ENCODE data around the gene CAPZA3.

CAPZA3 gene

DNA sequence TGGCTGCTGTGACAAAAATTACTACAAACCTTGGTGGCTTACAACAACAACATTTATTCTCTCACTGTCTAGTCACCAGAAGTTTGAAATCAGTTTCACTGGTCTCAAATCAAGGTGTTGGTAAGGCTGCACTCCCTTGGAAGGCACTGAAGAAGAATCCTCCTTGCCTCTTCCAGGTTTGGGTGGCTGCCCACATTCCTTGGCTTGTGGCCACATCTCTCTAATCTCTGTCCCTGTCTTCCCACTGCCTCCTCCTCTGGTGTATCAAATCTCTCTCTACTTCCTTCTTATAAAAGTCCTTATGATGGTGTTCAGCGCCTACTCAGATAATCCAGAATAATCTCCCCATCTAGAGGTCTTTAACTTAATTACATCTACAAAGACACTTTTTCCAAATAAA, 31.1 kb upstream of the CAPZA3 start:
- TF ChIP-seq, protein P1, sequence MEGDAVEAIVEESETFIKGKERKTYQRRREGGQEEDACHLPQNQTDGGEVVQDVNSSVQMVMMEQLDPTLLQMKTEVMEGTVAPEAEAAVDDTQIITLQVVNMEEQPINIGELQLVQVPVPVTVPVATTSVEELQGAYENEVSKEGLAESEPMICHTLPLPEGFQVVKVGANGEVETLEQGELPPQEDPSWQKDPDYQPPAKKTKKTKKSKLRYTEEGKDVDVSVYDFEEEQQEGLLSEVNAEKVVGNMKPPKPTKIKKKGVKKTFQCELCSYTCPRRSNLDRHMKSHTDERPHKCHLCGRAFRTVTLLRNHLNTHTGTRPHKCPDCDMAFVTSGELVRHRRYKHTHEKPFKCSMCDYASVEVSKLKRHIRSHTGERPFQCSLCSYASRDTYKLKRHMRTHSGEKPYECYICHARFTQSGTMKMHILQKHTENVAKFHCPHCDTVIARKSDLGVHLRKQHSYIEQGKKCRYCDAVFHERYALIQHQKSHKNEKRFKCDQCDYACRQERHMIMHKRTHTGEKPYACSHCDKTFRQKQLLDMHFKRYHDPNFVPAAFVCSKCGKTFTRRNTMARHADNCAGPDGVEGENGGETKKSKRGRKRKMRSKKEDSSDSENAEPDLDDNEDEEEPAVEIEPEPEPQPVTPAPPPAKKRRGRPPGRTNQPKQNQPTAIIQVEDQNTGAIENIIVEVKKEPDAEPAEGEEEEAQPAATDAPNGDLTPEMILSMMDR (conservative IDR thresholded peaks at IDR 0.05) = no peak
- H3K27ac ChIP-seq = no peak overlapping the region

GRCh38 chr12:18716236-18716635, 21.7 kb upstream of the CAPZA3 start:
- H3K27ac ChIP-seq = no peak overlapping the region
- TF ChIP-seq, protein P1 (conservative IDR thresholded peaks at IDR 0.05) = no peak

DNA sequence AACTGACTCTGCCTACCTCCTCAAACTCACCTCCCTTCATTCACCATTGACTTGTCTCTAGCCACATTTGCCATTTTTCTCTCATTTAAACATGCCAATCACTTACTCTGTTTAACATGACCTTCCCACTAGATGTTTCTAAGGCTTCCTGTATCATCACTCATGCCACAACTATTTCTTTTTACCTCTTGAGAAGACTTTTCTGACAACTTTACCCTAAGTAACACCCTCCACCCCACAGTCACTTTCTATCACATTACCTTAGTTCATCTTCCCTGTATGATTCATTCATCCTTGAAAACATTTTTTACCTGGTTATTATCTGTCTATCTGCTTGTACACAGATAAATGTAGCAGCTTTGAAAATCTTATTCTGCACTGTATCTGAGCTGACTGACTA, 19.5 kb upstream of the CAPZA3 start:
- TF ChIP-seq, protein P1 (conservative IDR thresholded peaks at IDR 0.05) = no peak
- no peak overlapping the region for H3K27ac ChIP-seq

- no peak overlapping the region for H3K27ac ChIP-seq
- TF ChIP-seq, protein P1 (conservative IDR thresholded peaks at IDR 0.05) = no peak
These were observed 17.9 kb upstream of the CAPZA3 start for GRCh38 chr12:18719922-18720510.

DNA sequence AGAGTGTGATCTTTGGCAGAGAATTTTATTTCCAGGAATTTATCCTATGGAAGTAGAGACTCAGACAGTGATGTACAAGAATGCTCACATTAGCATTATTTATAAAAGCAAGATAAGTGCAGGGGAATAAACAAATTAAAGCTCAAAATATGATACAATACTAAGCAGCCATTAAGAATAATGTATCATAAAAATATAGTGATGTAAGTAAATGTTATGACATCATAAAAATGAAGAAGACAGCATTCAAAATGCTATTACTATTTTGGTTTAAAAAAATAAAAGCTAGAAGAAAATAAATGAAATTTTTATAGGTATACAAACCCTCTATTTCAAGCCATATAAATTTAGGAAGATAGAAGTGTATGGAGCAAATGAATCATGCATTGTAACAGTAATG, 17.2 kb upstream of the CAPZA3 start:
- TF ChIP-seq, protein P1 (conservative IDR thresholded peaks at IDR 0.05) = no peak
- H3K27ac ChIP-seq = no peak overlapping the region

DNA sequence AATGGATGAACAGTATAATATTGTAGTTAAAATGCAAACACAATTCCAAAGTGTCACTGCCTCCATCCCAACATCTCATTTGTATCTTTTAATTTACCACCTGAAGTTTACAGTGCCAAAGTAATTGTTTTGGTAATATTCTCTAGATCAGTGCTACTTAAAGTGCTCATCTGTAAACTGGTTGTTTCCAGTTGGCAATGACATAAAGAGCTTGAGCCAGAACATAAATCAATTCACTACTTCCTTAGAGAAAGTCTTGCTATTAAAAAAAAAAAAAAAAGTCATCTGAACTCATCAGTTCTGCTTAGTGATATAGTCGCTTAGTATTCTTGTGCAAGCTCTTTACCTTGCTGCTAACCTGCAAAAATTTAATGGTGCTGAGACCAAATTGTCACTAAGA, 16.5 kb upstream of the CAPZA3 start:
- no peak overlapping the region for H3K27ac ChIP-seq
- TF ChIP-seq, protein P1 (conservative IDR thresholded peaks at IDR 0.05) = no peak

DNA sequence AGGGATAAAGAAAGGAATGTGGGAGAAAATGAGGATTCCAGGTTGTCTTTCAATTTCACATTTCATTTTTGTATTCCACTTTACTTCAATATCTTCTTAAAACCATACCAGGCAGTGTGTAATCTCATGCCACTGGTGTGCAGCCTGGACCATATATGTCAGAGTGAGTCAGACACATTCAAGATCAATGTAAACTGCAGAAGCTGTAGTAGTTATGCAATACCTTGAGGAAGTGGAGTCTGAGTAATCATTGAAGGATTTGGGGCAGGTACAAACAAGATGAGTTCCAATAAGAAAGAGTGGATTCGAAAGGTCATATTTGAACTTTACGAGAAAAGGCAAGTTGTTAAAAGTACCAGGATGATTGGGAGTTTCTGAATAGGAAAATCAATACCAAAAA, 14.2 kb upstream of the CAPZA3 start:
- no peak overlapping the region for H3K27ac ChIP-seq
- TF ChIP-seq, protein P1 (conservative IDR thresholded peaks at IDR 0.05) = no peak
